ENCODE data around the gene ORC3.
"Not testable (repeated sequence)": the region's sequence is repeated elsewhere in the genome, so short reads cannot be mapped to it uniquely, and the experiment has no call there.

ORC3 gene

DNA sequence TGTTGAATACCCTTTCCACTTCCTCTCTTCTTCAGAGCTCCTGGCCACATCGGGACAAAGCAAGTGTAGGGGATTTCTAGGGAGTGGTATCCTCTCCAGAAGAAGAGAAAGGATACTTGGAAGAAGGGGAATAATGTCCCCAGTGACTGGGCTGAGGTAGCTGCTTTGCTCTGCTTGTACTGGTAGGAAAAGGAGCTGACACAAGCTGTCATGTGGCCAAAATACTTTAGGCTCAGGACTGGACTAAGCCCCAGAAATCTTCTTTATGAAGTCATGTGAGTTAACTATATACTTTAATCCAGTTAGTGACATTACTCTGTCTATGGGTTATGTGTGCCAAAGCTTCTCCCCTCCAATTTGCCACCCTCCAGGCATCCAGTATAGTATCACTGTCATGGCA lies 71.6 kb downstream of the ORC3 start:
- no peak for FAIRE-seq

DNA sequence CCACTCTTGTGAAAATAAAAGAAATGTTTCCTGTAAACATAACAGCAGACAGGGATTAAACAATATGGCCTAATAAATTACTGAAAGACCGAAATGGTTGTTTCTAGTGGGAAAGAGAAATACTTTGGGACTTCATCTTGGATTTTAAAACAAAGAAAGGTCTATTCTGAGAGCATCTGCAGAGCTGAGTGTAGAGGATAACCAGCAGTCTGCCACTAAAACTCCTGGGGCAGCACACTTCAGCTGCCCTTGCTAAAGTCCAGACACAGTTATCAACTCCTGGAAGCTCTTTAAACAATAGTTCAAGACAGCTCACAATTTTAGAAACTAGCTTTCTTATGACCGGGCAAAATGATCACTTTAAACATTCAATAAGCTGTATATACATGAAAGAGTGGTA lies 73.5 kb downstream of the ORC3 start:
- no peak for FAIRE-seq

DNA sequence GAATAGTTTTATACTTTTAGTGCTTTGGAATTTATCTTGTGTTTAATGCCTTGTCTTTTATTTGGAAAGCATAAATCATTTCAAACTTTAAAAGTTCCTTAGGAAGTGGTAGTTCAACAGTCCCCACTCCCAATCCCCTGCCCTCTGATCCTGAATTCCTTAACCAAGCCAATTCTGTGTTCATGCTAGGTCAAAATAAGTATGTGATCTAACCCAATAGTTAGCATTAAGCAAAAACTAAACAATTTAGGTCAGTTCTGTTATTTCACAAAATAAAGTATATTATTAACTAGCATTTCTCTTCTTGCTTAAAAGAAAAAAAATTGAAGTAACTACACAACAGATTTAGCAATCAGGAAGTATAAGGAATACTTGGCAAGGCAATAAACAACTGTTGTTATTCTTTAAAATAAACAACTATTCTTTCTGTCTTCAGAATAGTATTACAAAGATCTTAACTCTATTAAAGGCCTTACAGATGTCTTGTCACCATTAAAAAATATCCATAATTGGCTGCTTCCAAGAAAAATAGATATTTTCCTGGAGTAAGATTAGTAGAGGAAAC lies 75.1 kb downstream of the ORC3 start:
- FAIRE-seq: no peak

DNA sequence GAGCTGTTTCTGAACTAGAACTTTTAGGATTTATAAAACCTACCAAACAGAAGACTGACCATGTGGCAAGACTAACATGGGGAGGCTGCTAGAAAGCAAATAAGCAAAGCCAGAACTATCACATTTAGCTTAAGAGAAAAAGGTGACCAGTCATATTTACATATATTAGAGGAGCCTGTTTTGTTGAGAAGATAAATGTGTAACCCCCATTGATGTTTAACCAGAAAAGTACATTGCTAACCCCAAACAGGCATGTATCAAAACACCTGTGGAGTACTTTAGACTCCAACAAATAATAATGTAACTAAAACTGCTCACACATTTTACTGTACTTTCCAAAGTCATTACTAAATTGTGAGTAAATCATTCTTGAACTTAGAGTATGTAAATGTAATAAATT lies 77.1 kb downstream of the ORC3 start:
- FAIRE-seq: no peak

DNA sequence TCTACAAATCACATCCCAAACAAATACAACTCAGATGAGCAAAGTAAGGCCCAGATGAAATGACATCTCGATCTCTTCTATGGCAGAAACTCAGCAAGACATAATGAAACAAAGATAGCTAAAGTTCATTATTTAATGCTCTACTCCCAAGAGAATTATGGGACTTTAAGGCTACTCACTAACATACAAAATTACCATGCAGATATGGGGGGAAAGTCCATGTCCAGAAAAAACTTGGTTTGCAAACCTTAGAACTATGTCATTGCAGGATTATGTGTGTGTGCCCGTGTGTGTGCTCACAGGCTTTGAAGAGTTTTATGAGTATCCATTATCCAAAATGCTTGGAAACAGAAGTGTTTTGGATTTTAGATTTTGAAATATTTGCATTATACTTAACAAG lies 78.1 kb downstream of the ORC3 start:
- no peak for FAIRE-seq

DNA sequence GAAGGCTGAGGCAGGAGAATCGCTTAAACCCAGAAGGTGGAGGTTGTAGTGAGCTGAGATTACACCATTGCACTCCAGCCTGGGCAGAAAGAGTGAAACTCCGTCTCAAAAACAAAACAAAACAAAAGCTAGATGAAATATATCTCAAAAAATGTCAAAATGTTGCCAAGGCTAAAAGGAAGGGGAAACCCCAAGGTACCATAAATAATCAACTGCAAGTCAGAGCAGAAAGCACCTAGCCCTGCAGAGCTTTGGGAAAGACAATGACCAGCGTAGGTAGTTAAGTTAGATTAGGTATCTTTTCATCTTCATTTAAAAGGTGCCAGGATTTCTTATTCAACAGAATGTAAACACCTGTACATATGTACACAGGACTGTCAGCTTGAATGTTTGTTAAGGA lies 79.1 kb downstream of the ORC3 start:
- FAIRE-seq: no peak

DNA sequence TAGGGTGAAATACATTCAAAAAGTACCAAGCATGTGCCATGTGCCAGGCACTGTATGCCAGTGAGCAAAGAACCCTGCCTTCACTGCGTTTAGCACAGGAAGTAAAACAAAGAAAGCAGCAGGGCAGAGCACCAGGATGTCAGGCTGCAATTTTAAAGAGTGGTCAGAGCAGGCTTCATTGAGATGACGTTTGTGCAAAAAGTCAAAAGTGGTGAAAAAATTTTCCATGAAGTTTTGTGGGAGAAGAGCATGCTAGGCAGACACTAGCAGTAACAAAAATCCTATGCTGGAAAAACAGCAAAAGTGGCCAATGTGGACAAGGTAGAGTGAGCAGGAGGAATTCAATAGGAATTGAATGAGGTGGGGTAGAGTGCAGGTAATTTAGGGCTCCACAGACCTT lies 80.8 kb downstream of the ORC3 start:
- FAIRE-seq: no peak

DNA sequence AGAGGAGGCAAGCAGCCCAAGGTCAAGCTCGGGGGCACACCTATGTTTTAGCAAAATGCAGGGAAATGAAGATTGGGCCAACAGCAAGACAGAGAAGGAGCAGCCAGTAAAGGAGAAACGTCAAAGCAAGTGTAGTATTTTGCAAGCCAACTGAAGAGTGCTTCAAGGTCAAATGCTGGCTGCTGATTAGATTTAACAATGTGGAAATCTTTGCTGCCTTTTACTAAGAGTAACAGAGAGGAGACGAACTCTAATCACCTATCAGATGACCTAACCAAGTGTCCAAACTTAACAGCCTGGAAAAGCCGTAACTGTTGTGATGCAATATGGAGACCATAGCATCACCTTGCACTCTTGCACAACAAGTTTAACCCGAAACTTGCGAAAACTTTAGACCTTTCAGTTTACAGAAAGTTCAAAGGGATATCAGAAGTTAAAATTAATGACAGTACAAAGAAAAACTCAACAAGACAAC lies 81.7 kb downstream of the ORC3 start:
- no peak for FAIRE-seq

DNA sequence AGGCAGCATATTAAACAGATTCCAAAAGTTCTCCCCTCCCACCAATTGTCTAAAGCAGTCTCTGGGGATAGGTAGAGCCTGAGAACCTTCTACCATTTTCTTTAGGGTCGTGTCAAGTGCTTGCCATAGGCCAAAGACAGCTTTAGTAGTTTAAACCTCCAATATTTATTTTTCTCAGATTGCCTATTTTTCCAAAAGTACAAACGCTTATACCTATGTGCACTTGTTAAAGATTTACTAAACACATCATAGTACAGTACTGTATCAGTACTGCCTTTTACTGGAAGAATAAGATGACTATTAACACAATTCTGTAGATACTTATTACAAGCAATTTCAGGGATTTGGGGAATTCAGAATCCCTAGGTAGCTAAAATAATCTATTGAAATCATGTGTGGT lies 82.7 kb downstream of the ORC3 start:
- FAIRE-seq: no peak

DNA sequence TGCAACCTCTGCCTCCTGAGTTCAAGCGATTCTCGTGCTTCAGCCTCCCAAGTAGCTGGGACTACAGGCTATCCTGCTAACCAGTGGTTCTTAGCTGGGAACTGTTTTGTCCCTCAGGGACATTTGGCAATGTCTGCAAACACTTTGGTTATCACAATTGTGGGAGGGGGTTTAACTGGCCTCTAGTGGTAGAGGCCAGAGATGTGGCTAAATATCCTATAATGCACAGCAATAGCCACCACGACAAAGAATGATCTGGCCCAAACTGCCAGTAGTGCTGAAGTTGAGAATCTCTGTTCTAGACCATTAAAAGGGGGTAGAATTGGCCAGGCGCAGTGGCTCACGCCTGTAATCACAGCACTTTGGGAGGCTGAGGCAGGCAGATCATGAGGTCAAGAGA lies 83.3 kb downstream of the ORC3 start:
- FAIRE-seq: no peak

DNA sequence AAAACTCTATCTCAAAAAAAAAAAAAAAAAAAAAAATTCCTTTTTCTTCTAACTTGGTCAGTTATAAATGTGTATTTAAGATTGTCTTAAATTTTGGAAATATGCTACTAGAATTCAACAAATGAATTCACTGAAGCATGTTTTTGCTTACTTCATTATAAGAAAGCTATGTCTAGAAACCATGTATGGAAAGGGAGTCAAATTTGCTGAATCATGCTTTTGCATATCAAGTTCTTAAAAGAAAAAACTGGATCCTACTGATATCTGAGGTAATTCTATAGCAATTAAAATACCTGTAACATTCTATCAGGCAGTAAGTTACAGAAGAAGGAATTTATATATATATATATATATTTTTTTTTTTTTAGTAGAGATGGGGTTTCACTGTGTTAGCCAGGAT lies 84.4 kb downstream of the ORC3 start:
- no peak for FAIRE-seq

DNA sequence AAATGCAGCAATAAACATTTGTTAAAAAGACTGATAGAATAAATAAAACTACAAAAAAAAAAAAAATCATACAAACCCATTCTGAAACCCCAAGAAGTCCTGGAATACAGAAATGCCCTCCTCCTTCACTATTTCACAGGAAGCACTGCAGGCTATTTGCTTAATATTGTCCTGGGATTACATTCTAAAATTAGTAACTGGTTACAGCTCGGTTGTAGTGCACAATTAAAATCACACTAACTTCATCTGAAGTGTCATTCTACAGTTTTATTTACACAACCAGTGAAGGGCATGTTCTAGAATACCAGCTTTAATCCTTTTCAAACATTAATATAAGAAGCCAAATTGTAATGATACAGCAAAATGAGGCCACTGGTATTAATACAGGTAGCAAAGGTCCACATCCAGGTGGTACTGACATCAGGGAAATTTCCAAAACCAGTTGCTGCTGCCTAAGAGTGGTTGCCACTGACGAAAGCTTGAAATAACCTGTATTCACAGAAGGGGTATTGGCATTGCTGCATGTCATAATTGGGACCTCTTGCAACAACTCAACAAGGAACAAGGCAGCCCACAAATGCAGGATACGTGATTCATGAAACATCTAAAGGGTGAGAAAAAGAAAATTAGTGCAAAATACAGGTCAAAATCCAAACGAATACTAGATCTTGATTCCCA lies 85.2 kb downstream of the ORC3 start:
- no peak for FAIRE-seq

DNA sequence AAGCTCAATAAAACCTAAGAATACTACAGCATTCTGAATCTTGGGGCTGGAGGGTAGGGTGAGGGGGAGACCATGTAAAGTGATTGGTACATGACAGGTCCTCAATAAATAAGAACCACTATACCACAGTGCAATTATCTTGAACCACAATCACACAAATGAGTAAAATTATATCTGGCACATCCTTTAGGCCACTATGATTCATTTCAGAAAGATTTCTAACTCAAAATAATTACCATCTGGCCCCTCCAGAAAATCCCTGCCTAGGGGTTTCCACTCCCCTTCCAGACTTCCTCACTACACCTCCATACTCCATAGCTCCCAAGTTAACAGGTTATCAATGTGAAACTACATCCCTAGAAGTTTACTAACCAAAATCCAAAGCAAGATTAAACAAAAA lies 92.4 kb downstream of the ORC3 start:
- FAIRE-seq: no peak

DNA sequence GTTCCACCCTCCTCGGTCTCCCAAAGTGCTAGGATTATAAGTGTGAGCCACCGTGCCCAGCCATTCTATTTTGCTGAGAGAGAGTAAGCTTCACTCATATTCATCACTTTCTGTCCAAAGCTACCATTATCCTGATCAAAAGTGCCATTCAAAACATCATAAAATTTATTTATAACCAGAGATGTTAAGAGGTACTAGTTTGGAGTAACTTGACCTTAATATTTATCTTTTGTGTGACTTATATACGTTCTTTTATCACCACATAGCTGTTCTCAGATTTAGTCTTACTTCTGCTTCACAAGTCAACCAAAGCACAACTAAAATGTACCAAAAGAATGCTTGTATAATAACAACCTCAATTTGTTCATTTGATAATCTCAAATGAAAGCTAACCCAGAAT lies 94.0 kb downstream of the ORC3 start:
- no peak for FAIRE-seq

DNA sequence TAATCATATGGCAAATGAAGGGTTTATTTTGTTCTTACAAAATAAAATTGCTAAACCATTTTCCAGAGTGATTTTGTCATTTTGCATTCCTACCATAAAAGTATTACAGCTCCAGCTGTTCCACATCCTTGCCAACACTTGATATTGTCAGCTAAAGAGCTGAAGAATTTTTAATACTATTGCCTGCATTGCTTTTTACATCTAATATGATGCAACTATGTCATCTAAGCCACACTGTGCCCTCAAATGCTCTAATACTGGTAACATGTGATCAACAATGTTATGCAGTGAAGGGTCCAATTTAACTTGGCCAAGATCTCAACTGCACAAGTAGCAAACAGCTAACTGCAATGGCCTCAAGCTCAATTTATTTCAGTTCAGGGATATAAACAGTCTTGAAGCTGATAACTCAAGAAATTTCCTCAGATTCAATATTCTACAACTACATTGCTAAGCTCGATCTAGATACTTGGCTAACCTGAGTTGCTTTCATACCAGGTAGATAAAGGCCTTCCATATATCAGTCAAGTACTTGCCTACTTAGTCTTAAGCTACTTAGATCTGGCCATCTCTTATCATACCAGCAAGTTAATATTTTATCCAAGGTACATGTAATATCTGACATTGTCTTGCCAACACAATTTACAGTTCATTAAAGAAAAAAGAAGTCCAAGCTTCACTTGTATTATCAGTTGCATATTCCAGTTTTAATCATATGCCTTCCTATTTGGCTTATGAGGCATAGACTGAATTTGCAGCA lies 95.1 kb downstream of the ORC3 start:
- FAIRE-seq: no peak

DNA sequence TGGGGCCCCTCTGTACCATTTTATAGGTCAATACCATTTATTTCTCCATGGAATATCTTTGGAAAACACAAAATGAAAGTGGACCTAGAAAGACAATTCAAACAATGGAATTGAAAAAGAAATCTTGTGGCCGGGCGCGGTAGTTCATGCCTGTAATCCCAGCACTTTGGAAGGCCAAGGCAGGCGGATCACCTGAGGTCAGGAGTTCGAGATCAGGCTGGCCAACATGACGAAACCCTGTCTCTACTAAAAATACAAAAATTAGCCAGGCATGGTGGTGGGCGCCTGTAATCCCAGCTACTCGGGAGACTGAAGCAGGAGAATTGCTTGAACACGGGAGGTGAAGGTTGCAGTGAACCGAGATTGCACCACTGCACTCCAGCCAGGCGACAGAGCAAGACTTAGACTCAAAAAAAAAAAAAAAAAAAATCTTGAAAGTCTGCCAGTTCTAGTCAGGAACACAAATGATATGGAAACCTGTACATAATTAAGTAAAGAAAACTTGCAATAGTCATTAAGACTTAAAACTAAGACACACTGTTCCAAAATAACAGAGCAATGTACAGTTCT lies 96.8 kb downstream of the ORC3 start:
- not testable (repeated sequence) for FAIRE-seq

DNA sequence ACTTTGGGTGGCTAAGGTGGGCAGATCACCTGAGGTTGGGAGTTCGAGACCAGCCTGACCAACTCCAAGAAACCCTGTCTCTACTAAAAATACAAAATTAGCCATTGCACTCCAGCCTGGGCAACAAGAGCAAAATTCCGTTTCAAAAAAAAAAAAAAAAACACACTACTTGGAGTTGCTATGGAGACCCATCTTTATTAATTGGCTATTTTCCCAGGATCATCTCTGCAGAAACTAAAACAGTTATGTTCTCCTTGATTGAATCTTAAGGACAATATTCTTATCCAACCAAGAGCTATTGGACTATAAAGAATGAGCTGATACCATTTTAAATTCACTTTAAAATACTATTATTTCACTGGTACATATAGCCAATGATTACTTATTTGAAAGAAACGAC lies 97.4 kb downstream of the ORC3 start:
- FAIRE-seq: no peak

DNA sequence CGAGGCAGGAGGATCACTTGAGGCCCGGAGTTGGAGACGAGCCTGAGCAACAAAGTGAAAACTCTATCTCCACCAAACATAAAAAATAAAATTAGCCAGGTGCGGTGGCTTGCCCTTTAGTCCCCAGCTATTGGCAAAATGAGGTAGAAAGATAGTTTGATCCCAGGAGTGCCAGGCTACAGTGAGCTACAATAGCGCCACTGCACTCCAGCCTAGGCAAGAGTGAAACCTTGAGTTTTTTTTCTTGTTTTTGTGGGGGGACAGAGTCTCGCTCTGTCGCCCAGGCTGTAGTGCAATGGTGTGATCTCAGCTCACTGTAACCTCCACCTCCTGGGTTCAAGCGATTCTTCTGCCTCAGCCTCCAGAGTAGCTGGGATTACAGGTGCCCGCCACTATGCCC lies 98.0 kb downstream of the ORC3 start:
- FAIRE-seq: not testable (repeated sequence)

DNA sequence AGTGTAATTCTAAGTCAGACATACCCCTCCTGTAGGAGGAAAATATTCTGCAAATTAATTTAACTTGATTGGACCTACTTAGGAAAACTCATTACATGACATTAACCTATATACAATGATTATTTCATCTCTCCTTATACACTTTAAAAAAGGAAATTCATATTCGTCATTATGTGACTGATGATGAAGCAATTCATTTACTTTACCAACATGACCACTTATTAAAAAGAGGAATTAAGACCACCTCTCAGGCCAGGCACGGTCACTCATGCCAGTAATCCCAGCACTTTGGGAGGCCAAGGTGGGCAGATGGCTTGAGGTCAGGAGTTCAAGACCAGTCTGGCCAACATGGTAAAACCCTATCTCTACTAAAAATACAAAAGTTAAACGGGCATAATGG lies 100.5 kb downstream of the ORC3 start:
- no peak for FAIRE-seq

DNA sequence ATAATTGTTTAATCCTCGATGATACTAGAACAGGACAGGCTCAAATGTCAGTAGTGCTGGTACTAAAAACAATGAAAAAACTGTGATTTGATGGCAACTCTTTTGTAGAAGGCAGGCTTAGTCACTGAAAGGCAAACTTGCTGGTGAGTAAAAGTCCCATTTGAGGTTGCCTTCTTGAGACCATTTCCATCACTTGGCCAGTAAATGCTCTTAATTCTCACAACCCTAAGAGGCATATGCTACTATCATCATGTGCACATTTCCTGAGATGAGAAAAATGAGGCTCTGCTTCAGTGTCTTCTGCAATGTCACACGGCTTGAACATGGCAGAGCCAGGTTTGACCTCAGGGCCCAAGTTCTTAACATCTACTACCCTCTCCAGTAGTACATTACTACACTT lies 102.2 kb downstream of the ORC3 start:
- FAIRE-seq: no peak

DNA sequence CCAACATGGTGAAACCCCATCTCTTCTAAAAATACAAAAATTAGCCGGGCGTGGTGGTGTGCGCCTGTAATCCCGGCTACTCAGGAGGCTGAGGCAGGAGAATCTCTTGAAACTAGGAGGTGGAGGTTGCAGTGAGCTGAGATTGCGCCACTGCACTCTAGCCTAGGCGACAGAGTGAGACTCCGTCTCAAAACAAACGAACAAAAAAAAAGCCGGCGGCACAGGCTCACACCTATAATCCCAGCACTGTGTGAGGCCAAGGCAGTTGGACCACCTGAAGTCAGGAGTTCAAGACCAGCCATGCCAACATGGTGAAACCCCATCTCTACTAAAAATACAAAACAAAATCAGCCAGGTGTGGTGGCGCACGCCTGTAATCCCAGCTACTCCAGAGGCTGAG lies 106.9 kb downstream of the ORC3 start:
- not testable (repeated sequence) for FAIRE-seq

DNA sequence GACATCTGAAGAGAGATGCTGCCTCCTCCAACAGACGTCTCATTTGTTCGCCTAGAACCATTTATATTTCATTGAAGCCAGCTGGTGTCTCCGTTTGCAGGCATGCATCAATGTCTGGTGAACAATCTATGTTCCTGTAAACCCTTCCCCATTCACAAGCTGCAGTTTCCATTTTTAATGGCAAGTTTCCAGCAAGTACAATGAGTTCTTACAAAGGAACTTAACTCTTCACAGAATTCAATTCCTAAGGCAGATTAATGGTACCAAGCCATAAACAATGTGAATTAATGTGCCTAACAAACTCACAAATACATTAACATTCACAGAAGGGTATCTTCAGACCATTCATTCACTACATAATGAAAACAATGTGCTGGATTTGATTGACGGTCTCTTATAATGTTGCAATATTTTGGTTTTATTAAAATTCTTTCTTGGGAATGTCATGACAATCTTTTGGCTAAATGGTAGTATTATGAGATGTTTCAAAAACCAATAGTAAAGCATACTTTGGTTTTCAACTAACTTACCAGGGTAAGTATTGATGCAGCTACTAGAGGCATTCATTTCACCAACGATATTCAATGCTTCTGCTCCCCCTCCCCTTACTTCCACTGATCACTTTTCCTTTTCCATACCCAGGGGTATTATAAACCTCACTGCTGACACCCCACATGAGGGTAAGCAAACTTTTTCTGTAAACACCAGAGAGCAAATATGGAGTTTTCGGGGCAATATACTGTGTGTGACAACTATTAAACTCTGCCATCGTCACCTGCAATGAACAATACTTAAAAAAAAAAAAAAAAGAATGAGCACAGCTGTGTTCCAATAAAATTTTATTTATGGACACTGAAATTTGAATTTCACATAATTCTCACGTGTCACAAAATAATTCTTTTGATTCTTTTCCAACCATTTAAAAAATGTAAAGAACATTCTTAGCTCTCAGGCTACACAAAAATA lies 107.9 kb downstream of the ORC3 start:
- FAIRE-seq: no peak

DNA sequence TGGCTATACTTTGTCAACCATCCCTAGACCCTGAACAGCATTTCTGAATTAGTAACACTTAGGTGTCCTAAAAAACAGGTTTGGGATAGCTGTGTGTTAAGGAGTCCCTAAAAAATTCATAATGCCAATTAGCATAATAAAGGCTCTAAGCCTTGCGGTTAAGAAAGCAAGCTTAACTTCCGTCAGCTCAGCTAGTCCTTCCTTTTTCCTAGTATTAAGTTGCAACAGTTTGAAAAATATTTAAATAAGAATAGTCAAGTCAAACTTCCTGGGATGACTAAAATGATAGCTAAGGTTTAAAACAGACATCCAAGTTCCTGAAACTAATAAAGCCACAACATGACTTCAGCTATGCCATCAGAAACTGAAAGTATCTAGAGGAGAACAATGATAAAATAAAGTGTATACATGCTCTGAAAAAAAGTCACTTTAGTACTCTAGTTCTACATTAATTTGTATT lies 108.6 kb downstream of the ORC3 start:
- no peak for FAIRE-seq
